Cardiac muscle cell (in vitro differentiated cells and primary cell): Measurements from ENCODE around the gene TMEM170A. TPM values are rescaled to one million over a fixed set of nuclear protein-coding genes. Genes with fewer than 3 reads are reported as not detected.

Experiments
- DNase-seq, 2 donors: peaks; one replicate each; pipeline versions ENCODE4 v3.0.0 to v3.0.0-alpha.2; 2010 to 2017; ENCODE audit warnings: low read depth in 1 of 2, low spot score in 1 of 2
- H3K27ac ChIP-seq: fragments of 200-600 bp; sonication (generic); 2 replicates; pipeline ENCODE4 v1.5.1; 2016
- H3K27me3 ChIP-seq: fragments of 200-600 bp; sonication (generic); 2 replicates; pipeline ENCODE4 v1.6.0; 2016; ENCODE audit warnings: control low read depth
- H3K36me3 ChIP-seq: fragments of 200-600 bp; sonication (generic); 2 replicates; pipeline ENCODE4 v1.5.1; 2016; ENCODE audit warnings: control low read depth
- H3K4me1 ChIP-seq: fragments of 200-600 bp; sonication (generic); 2 replicates; pipeline ENCODE4 v1.8.1; 2017; ENCODE audit warnings: low read depth, mild to moderate bottlenecking, mixed run types
- H3K4me3 ChIP-seq: fragments of 200-600 bp; sonication (generic); 2 replicates; pipeline ENCODE4 v1.5.1; 2016; ENCODE audit warnings: mild to moderate bottlenecking
- H3K9me3 ChIP-seq: fragments of 200-600 bp; sonication (generic); 2 replicates; pipeline ENCODE4 v1.5.1; 2017; ENCODE audit warnings: low read depth, mild to moderate bottlenecking, control low read depth
- polyA plus RNA-seq: library from polyadenylated mRNA; unstranded; fragments of >200 nt; fragmentation: Nextera tagmentation; extraction: Ambion mirVana; gene quantifications from 2 replicates; pipeline ENCODE4 v1.2.1, GENCODE V29; 2016
- total RNA-seq: library from RNA; depleted of rRNA; stranded (reverse); fragments of >200 nt; gene quantifications from 2 replicates; pipeline ENCODE4 v1.2.3, GENCODE V29; 2016
- TF ChIP-seq, protein P1 (sequence below): IDR thresholded peaks from 2 replicates; pipeline ENCODE4 v1.5.1; 2012; ENCODE audit warnings: low read depth, mild to moderate bottlenecking, low read length

Gene TMEM170A
- total and polyA plus RNA-seq, 2 experiments from 2014 or later = 22.7 to 29.0 TPM

DNA sequence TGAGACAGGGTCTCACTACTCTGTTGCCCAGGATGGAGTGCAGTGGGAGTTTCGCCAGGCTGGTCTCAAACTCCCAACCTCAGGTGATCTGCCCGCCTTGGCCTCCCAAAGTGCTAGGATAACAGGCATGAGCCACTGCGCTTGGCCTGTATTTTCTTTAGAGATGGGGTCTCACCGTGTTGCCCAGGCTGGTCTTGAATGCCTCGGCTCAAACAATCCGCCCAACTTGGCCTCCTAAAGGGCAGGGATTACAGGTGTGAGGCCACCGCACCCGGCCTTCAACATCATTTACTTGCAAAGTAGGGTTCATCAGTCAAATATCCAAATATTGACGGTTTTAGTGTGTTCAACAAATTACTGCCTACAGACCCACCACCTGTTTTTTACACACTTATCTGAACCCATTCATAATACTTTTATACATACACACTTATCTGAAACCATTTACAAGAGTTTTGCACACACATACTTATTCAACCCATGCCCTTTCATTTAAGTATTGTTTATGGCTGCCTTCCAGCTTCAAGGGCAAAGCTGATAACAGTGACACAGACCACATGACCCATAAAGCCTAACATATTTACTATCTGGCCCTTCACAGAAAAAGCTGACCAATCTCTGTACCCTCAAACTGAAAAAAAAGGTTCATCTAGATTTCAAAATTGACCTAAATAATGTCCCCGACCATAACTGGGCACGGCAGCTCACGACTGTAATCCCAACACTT, 11.9 kb downstream of the TMEM170A start:
- H3K27ac ChIP-seq = peak overlapping the region; percentile 85
- H3K9me3 ChIP-seq = no peaks in the 10 kb centered on the region
- H3K4me1 ChIP-seq = peaks cover 26% of the 10 kb centered on the region
- DNase-seq = peak in 1 of 2 donors; percentile 51
- H3K36me3 ChIP-seq = no peaks in the 10 kb centered on the region
- TF ChIP-seq, protein P1, sequence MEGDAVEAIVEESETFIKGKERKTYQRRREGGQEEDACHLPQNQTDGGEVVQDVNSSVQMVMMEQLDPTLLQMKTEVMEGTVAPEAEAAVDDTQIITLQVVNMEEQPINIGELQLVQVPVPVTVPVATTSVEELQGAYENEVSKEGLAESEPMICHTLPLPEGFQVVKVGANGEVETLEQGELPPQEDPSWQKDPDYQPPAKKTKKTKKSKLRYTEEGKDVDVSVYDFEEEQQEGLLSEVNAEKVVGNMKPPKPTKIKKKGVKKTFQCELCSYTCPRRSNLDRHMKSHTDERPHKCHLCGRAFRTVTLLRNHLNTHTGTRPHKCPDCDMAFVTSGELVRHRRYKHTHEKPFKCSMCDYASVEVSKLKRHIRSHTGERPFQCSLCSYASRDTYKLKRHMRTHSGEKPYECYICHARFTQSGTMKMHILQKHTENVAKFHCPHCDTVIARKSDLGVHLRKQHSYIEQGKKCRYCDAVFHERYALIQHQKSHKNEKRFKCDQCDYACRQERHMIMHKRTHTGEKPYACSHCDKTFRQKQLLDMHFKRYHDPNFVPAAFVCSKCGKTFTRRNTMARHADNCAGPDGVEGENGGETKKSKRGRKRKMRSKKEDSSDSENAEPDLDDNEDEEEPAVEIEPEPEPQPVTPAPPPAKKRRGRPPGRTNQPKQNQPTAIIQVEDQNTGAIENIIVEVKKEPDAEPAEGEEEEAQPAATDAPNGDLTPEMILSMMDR = no peak
- no peaks in the 10 kb centered on the region for H3K27me3 ChIP-seq
- H3K4me3 ChIP-seq = no peak overlapping the region

GRCh38 chr16:75446416-75446815, 18.1 kb downstream of the TMEM170A start:
- H3K36me3 ChIP-seq = no peaks in the 10 kb centered on the region
- TF ChIP-seq, protein P1 = no peak

DNA sequence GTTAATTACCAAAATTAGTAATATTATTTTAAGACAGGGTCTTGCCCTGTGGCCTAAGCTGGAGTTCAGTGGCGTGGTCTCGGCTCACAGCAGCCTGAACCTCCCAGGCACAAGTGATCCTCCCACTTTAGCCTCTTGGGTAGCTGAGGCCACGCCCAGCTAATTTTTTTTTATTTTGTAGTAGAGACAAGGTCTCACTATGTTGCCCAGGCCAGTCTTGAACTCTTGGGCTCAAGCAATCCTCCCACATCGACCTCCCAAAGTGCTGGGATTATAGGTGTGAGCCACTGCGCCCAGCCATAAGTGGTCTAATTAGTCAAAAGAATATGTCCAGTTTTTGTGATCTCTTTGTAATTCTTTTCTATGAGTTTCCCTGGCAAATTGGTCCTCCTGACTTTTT, 19.2 kb downstream of the TMEM170A start:
- DNase-seq = no peak
- Histone ChIP-seq H3K4me1 (no peaks in the 10 kb centered on the region), H3K4me3 (no peak overlapping the region), H3K27me3 (no peaks in the 10 kb centered on the region), H3K36me3 (no peaks in the 10 kb centered on the region), H3K27ac (no peak overlapping the region), H3K9me3 (no peaks in the 10 kb centered on the region)
- TF ChIP-seq, protein P1 = no peak

More at GRCh38 chr16:75446416-75446815, 18.1 kb downstream of the TMEM170A start:
- Histone ChIP-seq H3K4me3 (no peak overlapping the region), H3K9me3 (no peaks in the 10 kb centered on the region), H3K27me3 (no peaks in the 10 kb centered on the region), H3K4me1 (no peaks in the 10 kb centered on the region), H3K27ac (no peak overlapping the region)
- DNase-seq = no peak

- TF ChIP-seq, protein P1 = no peak
- Histone ChIP-seq H3K9me3 (no peaks in the 10 kb centered on the region), H3K27me3 (no peaks in the 10 kb centered on the region), H3K4me1 (no peaks in the 10 kb centered on the region), H3K27ac (no peak overlapping the region), H3K4me3 (no peak overlapping the region), H3K36me3 (no peaks in the 10 kb centered on the region)
- peak in 1 of 2 donors; percentile 30 for DNase-seq
These were observed 21.2 kb downstream of the TMEM170A start for GRCh38 chr16:75443298-75443697.

- Histone ChIP-seq H3K9me3 (no peaks in the 10 kb centered on the region), H3K4me3 (peak overlapping the region; percentile 51), H3K27ac (peak overlapping the region; percentile 86), H3K36me3 (no peaks in the 10 kb centered on the region), H3K4me1 (no peaks in the 10 kb centered on the region), H3K27me3 (no peaks in the 10 kb centered on the region)
- DNase-seq = peak; percentile 72 to 97
- TF ChIP-seq, protein P1 = no peak
These were observed 30.6 kb downstream of the TMEM170A start for GRCh38 chr16:75433732-75434413.
